ENCODE measurements around the gene LSS. TPM values are rescaled to one million over a fixed set of nuclear protein-coding genes. Genes with fewer than 3 reads are reported as not detected.

The LSS gene
- total and polyA plus RNA-seq, 2 of the 8 experiments (the other 6 are each of a cell fraction or from before 2014, with no cell fraction given), result 96.1 to 123 TPM

DNA sequence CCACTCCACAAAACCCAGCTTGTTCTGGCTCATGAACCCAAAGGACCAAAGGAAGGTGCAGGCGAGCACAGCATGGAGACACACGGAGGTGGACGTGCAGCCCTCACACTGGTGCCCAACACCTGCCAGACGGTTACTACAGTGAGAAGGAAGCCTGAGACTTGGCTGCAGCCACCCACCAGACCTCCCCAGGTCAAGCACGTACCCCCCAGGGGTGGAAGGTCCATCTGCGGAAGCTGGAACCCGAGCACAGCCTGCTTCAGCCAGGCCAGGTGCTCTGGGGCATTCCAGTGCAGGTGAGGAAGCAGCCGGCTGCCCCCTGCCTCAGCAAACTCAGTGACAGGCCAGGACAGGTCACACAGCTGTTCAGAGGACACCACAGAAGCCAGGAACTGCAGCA is 16.0 kb upstream of the LSS start (continued):
- TF ChIP-seq CHD7 (IDR thresholded peaks at IDR 0.05; ENCODE audit: insufficient replicate concordance, low read length) (no peak), CBX8 (IDR thresholded peaks at IDR 0.05; ENCODE audit: borderline replicate concordance, low read depth, low read length) (no peak)

Measured in H1 (cell line).